Activated naive CD8-positive, alpha-beta T cell treated with anti-CD3 and anti-CD28 coated beads, Interleukin-2, amount 50 U/mL, for 24 hours (primary cell): ENCODE measurements around the gene NDFIP2.
A peak's percentile ranks its signal among the peaks of the same experiment; 100 is the strongest.
"Not testable (repeated sequence)": the region's sequence is repeated elsewhere in the genome, so short reads cannot be mapped to it uniquely, and the experiment has no call there.

Experiments used
- ATAC-seq: fragments of 150-1000 bp; cut with Tn5 transposase; one replicate; pipeline ENCODE4 v1.10.0; 2021
- DNase-seq: peaks from one replicate; pipeline ENCODE4 v3.0.0; 2021
- H3K27ac Mint-ChIP-seq: one replicate; pipeline ENCODE4 v1.8.0; 2021; ENCODE audit warnings: mild to moderate bottlenecking, mixed read lengths
- H3K27me3 Mint-ChIP-seq: one replicate; pipeline ENCODE4 v1.8.0; 2021; ENCODE audit warnings: mixed read lengths
- H3K36me3 Mint-ChIP-seq: one replicate; pipeline ENCODE4 v1.8.0; 2021; ENCODE audit warnings: low read depth, mixed read lengths
- H3K4me1 Mint-ChIP-seq: one replicate; pipeline ENCODE4 v1.8.0; 2021; ENCODE audit warnings: mixed read lengths
- H3K4me3 Mint-ChIP-seq: one replicate; pipeline ENCODE4 v1.8.0; 2021; ENCODE audit warnings: mild to moderate bottlenecking, moderate library complexity, mixed read lengths
- H3K9me3 Mint-ChIP-seq: one replicate; pipeline ENCODE4 v1.8.0; 2021; ENCODE audit warnings: mixed read lengths

Gene NDFIP2

GRCh38 chr13:79548902-79549301, 67.9 kb downstream of the NDFIP2 start:
- peaks cover 2% of the 10 kb centered on the region for H3K4me1 Mint-ChIP-seq
- no peak overlapping the region for H3K4me3 Mint-ChIP-seq
- no peaks in the 10 kb centered on the region for H3K9me3 Mint-ChIP-seq
- ATAC-seq (no peak), DNase-seq (no peak)
- H3K36me3 Mint-ChIP-seq: peaks cover 8% of the 10 kb centered on the region
- H3K27ac Mint-ChIP-seq: no peak overlapping the region
- H3K27me3 Mint-ChIP-seq: peaks cover 2% of the 10 kb centered on the region

GRCh38 chr13:79549355-79550106, 68.6 kb downstream of the NDFIP2 start:
- ATAC-seq: no peak
- H3K9me3 Mint-ChIP-seq: no peaks in the 10 kb centered on the region
- H3K36me3 Mint-ChIP-seq: peaks cover 8% of the 10 kb centered on the region
- H3K4me1 Mint-ChIP-seq: peaks cover 2% of the 10 kb centered on the region
- H3K27me3 Mint-ChIP-seq: peaks cover 2% of the 10 kb centered on the region
- H3K27ac Mint-ChIP-seq: no peak overlapping the region
- no peak for DNase-seq
- H3K4me3 Mint-ChIP-seq: no peak overlapping the region

- peak; percentile 61 for ATAC-seq
Observed at GRCh38 chr13:79557666-79558065, 76.7 kb downstream of the NDFIP2 start.

GRCh38 chr13:79560954-79561353, 80.0 kb downstream of the NDFIP2 start:
- Mint-ChIP-seq H3K27ac (no peak overlapping the region), H3K9me3 (peaks cover 37% of the 10 kb centered on the region), H3K27me3 (no peaks in the 10 kb centered on the region), H3K36me3 (peaks cover 27% of the 10 kb centered on the region), H3K4me3 (no peak overlapping the region), H3K4me1 (no peaks in the 10 kb centered on the region)
- DNase-seq (no peak), ATAC-seq (no peak)

More at GRCh38 chr13:79557666-79558065, 76.7 kb downstream of the NDFIP2 start:
- no peaks in the 10 kb centered on the region for H3K27me3 Mint-ChIP-seq
- peaks cover 18% of the 10 kb centered on the region for H3K9me3 Mint-ChIP-seq
- DNase-seq: no peak
- H3K4me1 Mint-ChIP-seq: no peaks in the 10 kb centered on the region
- H3K4me3 Mint-ChIP-seq: no peak overlapping the region
- H3K36me3 Mint-ChIP-seq: peaks cover 31% of the 10 kb centered on the region
- H3K27ac Mint-ChIP-seq: no peak overlapping the region

DNA sequence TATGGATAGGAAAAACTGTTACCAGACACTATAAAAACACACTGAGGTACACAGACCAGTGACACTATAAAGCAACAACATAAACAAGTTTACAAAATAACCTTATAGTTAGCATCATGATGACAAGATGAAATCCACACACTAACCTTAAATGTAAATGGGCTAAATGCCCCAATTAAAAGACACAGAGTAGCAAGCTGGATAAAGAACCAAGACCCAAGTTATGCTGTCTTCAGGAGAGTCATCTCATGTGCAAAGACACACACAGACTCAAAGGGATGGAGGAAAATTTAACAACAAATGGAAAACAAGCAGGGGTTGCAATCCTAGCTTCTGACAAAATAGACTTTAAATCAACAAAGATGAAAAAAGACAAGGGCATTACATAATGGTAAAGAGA, 81.6 kb downstream of the NDFIP2 start:
- H3K4me1 Mint-ChIP-seq: no peaks in the 10 kb centered on the region
- H3K9me3 Mint-ChIP-seq: peaks cover 41% of the 10 kb centered on the region
- peaks cover 24% of the 10 kb centered on the region for H3K36me3 Mint-ChIP-seq
- no peak overlapping the region for H3K27ac Mint-ChIP-seq
- no peak overlapping the region for H3K4me3 Mint-ChIP-seq
- H3K27me3 Mint-ChIP-seq: peaks cover 4% of the 10 kb centered on the region
- DNase-seq: no peak
- no peak for ATAC-seq

- Mint-ChIP-seq H3K36me3 (peaks cover 4% of the 10 kb centered on the region), H3K27ac (no peak overlapping the region), H3K4me1 (no peaks in the 10 kb centered on the region), H3K27me3 (peaks cover 10% of the 10 kb centered on the region), H3K9me3 (peaks cover 30% of the 10 kb centered on the region), H3K4me3 (no peak overlapping the region)
- ATAC-seq (no peak), DNase-seq (no peak)
Observed at GRCh38 chr13:79566118-79566517, 85.2 kb downstream of the NDFIP2 start.

GRCh38 chr13:79571147-79571546, 90.2 kb downstream of the NDFIP2 start:
- DNase-seq (no peak), ATAC-seq (no peak)
- no peak overlapping the region for H3K27ac Mint-ChIP-seq
- no peaks in the 10 kb centered on the region for H3K36me3 Mint-ChIP-seq
- H3K4me1 Mint-ChIP-seq: no peaks in the 10 kb centered on the region
- no peak overlapping the region for H3K4me3 Mint-ChIP-seq
- peaks cover 6% of the 10 kb centered on the region for H3K9me3 Mint-ChIP-seq
- peaks cover 8% of the 10 kb centered on the region for H3K27me3 Mint-ChIP-seq

DNA sequence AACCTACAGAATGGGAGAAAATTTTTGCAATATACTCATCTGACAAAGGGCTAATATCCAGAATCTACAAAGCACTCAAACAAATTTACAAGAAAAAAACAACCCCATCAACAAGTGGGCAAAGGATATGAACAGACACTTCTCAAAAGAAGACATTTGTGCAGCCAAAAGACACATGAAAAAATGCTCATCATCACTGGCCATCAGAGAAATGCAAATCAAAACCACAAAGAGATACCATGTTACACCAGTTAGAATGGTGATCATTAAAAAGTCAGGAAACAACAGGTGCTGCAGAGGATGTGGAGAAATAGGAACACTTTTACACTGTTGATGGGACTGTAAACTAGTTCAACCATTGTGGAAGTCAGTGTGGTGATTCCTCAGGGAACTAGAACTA, 92.9 kb downstream of the NDFIP2 start:
- H3K36me3 Mint-ChIP-seq, H3K4me3 Mint-ChIP-seq, DNase-seq, H3K27me3 Mint-ChIP-seq, ATAC-seq, H3K27ac Mint-ChIP-seq, H3K4me1 Mint-ChIP-seq, H3K9me3 Mint-ChIP-seq: not testable (repeated sequence)

GRCh38 chr13:79581870-79582315, 100.9 kb downstream of the NDFIP2 start:
- Mint-ChIP-seq H3K27ac (no peak overlapping the region), H3K4me1 (no peaks in the 10 kb centered on the region), H3K4me3 (no peak overlapping the region), H3K36me3 (no peaks in the 10 kb centered on the region), H3K27me3 (peaks cover 2% of the 10 kb centered on the region), H3K9me3 (peaks cover 5% of the 10 kb centered on the region)
- ATAC-seq (no peak), DNase-seq (no peak)

GRCh38 chr13:79582896-79583295, 101.9 kb downstream of the NDFIP2 start:
- Mint-ChIP-seq H3K27ac (no peak overlapping the region), H3K9me3 (peaks cover 5% of the 10 kb centered on the region), H3K4me1 (no peaks in the 10 kb centered on the region), H3K27me3 (peaks cover 2% of the 10 kb centered on the region), H3K36me3 (no peaks in the 10 kb centered on the region), H3K4me3 (no peak overlapping the region)
- ATAC-seq: no peak
- no peak for DNase-seq

GRCh38 chr13:79585033-79585432, 104.1 kb downstream of the NDFIP2 start:
- Mint-ChIP-seq H3K27me3 (peaks cover 2% of the 10 kb centered on the region), H3K36me3 (no peaks in the 10 kb centered on the region), H3K4me3 (no peak overlapping the region), H3K4me1 (no peaks in the 10 kb centered on the region), H3K27ac (no peak overlapping the region), H3K9me3 (peaks cover 5% of the 10 kb centered on the region)
- no peak for DNase-seq
- ATAC-seq: no peak

DNA sequence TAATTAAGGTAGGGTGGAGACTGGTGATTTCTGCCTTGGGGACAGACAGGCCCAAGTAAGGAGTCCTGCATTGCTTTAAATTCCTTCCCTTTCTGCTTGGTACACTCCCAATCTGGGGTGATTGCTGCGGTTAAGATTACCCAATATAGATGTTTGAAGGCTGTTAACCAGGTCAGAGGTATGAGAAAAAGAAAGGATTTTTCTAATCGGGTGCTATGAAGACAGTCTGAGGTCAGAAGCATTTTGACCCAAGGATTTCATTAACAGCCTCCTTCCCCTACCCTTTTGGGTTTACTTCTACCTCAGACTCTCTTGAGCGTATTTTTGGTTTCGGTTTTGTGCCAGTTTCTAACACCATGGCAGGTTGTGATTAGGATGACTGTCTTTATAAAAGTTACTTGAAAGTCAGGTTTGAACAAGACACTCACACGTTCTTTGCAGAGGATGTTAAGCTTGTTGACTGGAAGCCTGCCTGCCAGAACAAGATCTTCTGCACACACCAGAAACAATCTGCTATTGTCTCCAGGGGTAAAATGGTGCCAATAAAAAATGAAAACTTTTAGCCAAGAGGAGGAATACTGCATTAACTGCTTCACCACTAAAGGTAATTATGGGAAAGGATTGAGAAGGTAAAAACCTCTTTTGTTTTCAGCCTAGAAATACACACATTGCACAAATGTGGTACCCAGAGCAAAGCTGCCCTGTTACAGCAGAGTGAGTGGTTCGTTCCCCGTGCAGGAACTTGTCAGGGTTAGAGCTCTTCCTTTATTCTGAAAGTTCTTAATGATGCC, 108.8 kb downstream of the NDFIP2 start:
- DNase-seq: no peak
- H3K27ac Mint-ChIP-seq: no peak overlapping the region
- no peak overlapping the region for H3K4me3 Mint-ChIP-seq
- peaks cover 5% of the 10 kb centered on the region for H3K27me3 Mint-ChIP-seq
- H3K4me1 Mint-ChIP-seq: no peaks in the 10 kb centered on the region
- peaks cover 8% of the 10 kb centered on the region for H3K9me3 Mint-ChIP-seq
- H3K36me3 Mint-ChIP-seq: no peaks in the 10 kb centered on the region
- ATAC-seq: no peak

DNA sequence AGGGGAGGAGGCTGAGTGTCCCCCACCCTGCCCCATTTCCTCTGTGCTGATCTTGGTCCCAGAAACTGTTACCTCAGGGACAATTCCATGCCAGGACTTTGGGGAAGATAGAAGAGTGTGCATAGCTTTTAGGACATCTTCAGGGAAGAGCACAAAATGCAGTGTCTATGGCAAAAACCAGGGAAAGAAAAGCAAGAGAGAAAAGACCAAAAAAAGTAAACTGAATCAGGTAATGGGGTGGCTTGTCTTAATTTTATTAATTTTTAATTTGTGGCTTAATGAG, 109.4 kb downstream of the NDFIP2 start:
- Mint-ChIP-seq H3K4me1 (no peaks in the 10 kb centered on the region), H3K9me3 (peaks cover 4% of the 10 kb centered on the region), H3K27ac (no peak overlapping the region), H3K4me3 (no peak overlapping the region), H3K36me3 (no peaks in the 10 kb centered on the region), H3K27me3 (peaks cover 6% of the 10 kb centered on the region)
- DNase-seq (no peak), ATAC-seq (no peak)

DNA sequence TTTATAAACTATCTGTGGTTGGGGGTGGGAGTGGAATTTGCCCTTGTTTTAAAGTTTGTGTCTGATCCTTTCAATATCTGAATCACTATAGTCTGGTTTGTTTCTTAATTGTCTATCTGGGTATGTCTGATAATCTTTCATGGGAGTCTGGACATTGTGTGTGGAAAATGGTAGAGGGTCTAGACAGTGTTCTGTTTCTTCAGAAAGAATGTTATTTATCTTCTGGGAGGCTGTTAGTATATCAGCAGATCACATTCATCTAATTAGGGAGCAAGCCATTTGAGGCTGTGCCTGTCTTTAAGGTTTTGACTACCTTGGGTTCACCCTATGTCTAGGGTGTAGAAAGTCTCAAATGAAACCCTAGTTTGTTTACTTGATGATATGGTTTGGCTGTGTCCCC, 110.5 kb downstream of the NDFIP2 start:
- Mint-ChIP-seq H3K9me3 (peaks cover 4% of the 10 kb centered on the region), H3K4me3 (no peak overlapping the region), H3K36me3 (no peaks in the 10 kb centered on the region), H3K4me1 (no peaks in the 10 kb centered on the region), H3K27ac (no peak overlapping the region), H3K27me3 (peaks cover 6% of the 10 kb centered on the region)
- DNase-seq (no peak), ATAC-seq (no peak)

- peaks cover 8% of the 10 kb centered on the region for H3K27me3 Mint-ChIP-seq
- H3K4me3 Mint-ChIP-seq: no peak overlapping the region
- peaks cover 4% of the 10 kb centered on the region for H3K9me3 Mint-ChIP-seq
- no peaks in the 10 kb centered on the region for H3K36me3 Mint-ChIP-seq
- ATAC-seq (no peak), DNase-seq (no peak)
- H3K4me1 Mint-ChIP-seq: no peaks in the 10 kb centered on the region
- no peak overlapping the region for H3K27ac Mint-ChIP-seq
Observed at GRCh38 chr13:79593121-79593520, 112.2 kb downstream of the NDFIP2 start.
